ENCODE data around the gene PRPF19.

GRCh38 chr11:60910281-60910687 is 3.9 kb upstream of the PRPF19 start:
- TF ChIP-seq, protein P1, sequence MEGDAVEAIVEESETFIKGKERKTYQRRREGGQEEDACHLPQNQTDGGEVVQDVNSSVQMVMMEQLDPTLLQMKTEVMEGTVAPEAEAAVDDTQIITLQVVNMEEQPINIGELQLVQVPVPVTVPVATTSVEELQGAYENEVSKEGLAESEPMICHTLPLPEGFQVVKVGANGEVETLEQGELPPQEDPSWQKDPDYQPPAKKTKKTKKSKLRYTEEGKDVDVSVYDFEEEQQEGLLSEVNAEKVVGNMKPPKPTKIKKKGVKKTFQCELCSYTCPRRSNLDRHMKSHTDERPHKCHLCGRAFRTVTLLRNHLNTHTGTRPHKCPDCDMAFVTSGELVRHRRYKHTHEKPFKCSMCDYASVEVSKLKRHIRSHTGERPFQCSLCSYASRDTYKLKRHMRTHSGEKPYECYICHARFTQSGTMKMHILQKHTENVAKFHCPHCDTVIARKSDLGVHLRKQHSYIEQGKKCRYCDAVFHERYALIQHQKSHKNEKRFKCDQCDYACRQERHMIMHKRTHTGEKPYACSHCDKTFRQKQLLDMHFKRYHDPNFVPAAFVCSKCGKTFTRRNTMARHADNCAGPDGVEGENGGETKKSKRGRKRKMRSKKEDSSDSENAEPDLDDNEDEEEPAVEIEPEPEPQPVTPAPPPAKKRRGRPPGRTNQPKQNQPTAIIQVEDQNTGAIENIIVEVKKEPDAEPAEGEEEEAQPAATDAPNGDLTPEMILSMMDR (IDR thresholded peaks at IDR 0.05) = no peak
- no peak for TF ChIP-seq POLR2A (IDR thresholded peaks at IDR 0.05; ENCODE audit: low read depth)

Data from esophagus muscularis mucosa (tissue), 3 donors.